ENCODE data around the gene CLGN.
"Not testable (repeated sequence)": the region's sequence is repeated elsewhere in the genome, so short reads cannot be mapped to it uniquely, and the experiment has no call there.

- not testable (repeated sequence) for TF ChIP-seq CTCF, POLR2A (IDR thresholded peaks at IDR 0.05)
Observed at GRCh38 chr4:140413130-140413969, 14.1 kb downstream of the CLGN start.
